Neutrophil (primary cell): ENCODE data around the gene UFM1.
"Not testable (repeated sequence)": the region's sequence is repeated elsewhere in the genome, so short reads cannot be mapped to it uniquely, and the experiment has no call there.

Source experiments
- H3K27ac ChIP-seq: fragments of 200-600 bp; sonication (generic); 2 replicates; pipeline ENCODE4 v1.5.1; 2016; ENCODE audit warnings: mild to moderate bottlenecking, moderate library complexity
- H3K27me3 ChIP-seq: fragments of 200-600 bp; sonication (generic); 2 replicates; pipeline ENCODE4 v1.6.0; 2016; ENCODE audit warnings: mild to moderate bottlenecking
- H3K36me3 ChIP-seq: fragments of 200-600 bp; sonication (generic); 2 replicates; pipeline ENCODE4 v1.5.1; 2017
- H3K4me1 ChIP-seq, 2 experiments: fragments of 200-600 bp in 1 of 2; sonication (generic) in 1 of 2; 1 replicate in 1 of 2; 2 replicates in 1 of 2; pipeline versions ENCODE4 v1.5.1 to v1.6.1; 2013 to 2016; ENCODE audit warnings: low read depth in 1 of 2, low read length in 1 of 2, mild to moderate bottlenecking in 1 of 2, moderate library complexity in 1 of 2; ENCODE audit not compliant: control insufficient read depth in 1 of 2, insufficient read depth in 1 of 2
- H3K4me3 ChIP-seq, 2 experiments: fragments of 200-600 bp in 1 of 2; sonication (generic) in 1 of 2; 1 replicate in 1 of 2; 2 replicates in 1 of 2; pipeline ENCODE4 v1.5.1; 2013 to 2016; ENCODE audit warnings: low read depth in 1 of 2, low read length in 1 of 2, mild to moderate bottlenecking in 1 of 2, moderate library complexity in 1 of 2
- H3K9me3 ChIP-seq: fragments of 200-600 bp; sonication (generic); 2 replicates; pipeline ENCODE4 v1.5.1; 2016
- CTCF ChIP-seq: fragments of 200-600 bp; sonication (generic); IDR thresholded peaks from 2 replicates; pipeline ENCODE4 v1.5.1; 2016; ENCODE audit warnings: antibody characterized with exemption

The UFM1 gene

DNA sequence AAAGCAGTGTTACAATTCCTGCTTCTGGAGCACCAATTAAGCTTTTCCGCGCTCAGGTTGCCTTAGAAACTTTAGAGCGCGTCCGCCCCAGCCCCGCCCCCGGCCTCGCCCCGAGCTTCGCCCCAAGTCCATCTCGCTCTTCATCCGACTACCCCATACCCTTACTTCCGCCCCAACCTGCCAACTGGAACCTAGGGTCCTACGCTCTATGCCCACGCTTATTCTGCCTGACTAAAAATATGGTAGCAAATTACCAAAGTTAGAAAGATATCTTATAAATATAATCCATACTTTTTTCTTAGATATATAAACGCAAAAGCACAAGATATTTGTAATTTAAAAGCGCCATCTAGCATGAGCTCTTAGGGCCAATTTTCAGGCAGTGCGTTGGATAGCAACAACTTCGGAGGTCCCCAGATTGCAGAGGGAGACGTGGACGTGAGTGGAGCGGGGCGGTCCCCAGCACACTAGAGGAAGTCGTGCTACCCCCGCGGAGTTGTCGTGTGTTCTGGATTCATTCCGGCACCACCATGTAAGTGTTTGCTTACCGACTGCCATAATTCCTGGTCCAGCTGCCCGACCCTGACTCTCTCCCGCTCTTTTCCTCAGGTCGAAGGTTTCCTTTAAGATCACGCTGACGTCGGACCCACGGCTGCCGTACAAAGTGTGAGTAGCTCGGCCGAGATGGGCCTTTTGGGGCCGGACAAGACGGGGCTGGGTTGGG, at the start of gene UFM1:
Gene UFM1, plus strand, starts transcription at position 462 of the 724 bp plus-strand sequence. Its CDS starts 69 bp downstream, at position 531.
- Histone ChIP-seq H3K4me3 (peak within 1 kb of the TSS; percentile 78), H3K27ac (peak within 1 kb of the TSS; percentile 80), H3K4me1 (peaks cover 16 to 19% of the 10 kb centered on the region in 2 experiments), H3K36me3 (no peaks in the 10 kb centered on the region), H3K27me3 (peaks cover 16% of the 10 kb centered on the region), H3K9me3 (no peaks in the 10 kb centered on the region)
- no peak for TF ChIP-seq CTCF

- H3K27me3 ChIP-seq: no peaks in the 10 kb centered on the region
- no peak overlapping the region for H3K4me3 ChIP-seq
- no peaks in the 10 kb centered on the region for H3K9me3 ChIP-seq
- H3K36me3 ChIP-seq: no peaks in the 10 kb centered on the region
- no peaks in the 10 kb centered on the region for H3K4me1 ChIP-seq
- no peak overlapping the region for H3K27ac ChIP-seq
- no peak for TF ChIP-seq CTCF
Observed at GRCh38 chr13:38301236-38301635, 48.4 kb upstream of the UFM1 start.

- no peaks in the 10 kb centered on the region for H3K36me3 ChIP-seq
- no peaks in the 10 kb centered on the region for H3K9me3 ChIP-seq
- no peak overlapping the region for H3K4me3 ChIP-seq
- H3K27me3 ChIP-seq: no peaks in the 10 kb centered on the region
- no peak overlapping the region for H3K27ac ChIP-seq
- TF ChIP-seq CTCF: no peak
- no peaks in the 10 kb centered on the region for H3K4me1 ChIP-seq
Observed at GRCh38 chr13:38303816-38304320, 45.8 kb upstream of the UFM1 start.

- Histone ChIP-seq H3K36me3 (no peaks in the 10 kb centered on the region), H3K4me3 (no peak overlapping the region), H3K9me3 (no peaks in the 10 kb centered on the region), H3K27me3 (no peaks in the 10 kb centered on the region), H3K4me1 (no peaks in the 10 kb centered on the region), H3K27ac (no peak overlapping the region)
- no peak for TF ChIP-seq CTCF
Observed at GRCh38 chr13:38308736-38309135, 40.9 kb upstream of the UFM1 start.

- Histone ChIP-seq H3K4me1 (no peaks in the 10 kb centered on the region), H3K4me3 (no peak overlapping the region), H3K9me3 (no peaks in the 10 kb centered on the region), H3K36me3 (no peaks in the 10 kb centered on the region), H3K27ac (no peak overlapping the region), H3K27me3 (no peaks in the 10 kb centered on the region)
- no peak for TF ChIP-seq CTCF
Observed at GRCh38 chr13:38309397-38309796, 40.3 kb upstream of the UFM1 start.

GRCh38 chr13:38311175-38311574, 38.5 kb upstream of the UFM1 start:
- H3K9me3 ChIP-seq, H3K27me3 ChIP-seq: not testable (repeated sequence)

More at GRCh38 chr13:38311175-38311574, 38.5 kb upstream of the UFM1 start:
- H3K4me3 ChIP-seq, H3K27ac ChIP-seq, H3K36me3 ChIP-seq, H3K4me1 ChIP-seq: not testable (repeated sequence)
